ENCODE measurements around the gene STXBP2.

DNA sequence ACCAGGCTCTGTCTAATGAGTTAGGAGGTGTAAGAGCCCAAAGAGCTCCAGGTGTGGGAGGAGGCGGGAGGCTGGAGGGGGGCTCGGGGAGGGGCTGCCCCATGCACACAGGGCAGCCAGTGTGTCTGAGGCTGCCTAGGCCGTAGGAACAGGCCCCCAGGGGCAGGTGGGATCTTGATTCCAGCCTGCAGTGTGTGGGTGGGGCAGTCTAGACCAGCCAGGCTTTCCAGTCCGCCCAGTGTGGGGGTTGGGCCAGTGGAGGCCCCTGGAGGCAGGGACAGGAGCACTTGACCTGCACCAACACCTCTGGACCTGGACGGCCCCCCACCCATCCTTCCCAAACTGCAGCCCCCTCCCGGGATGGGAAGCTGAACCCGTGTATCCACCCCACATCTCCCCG is 46.7 kb upstream of the STXBP2 start:
- TF ChIP-seq EZH2phosphoT487 (IDR thresholded peaks at IDR 0.05; ENCODE audit: low read depth), result no peak
- TF ChIP-seq, protein P1, sequence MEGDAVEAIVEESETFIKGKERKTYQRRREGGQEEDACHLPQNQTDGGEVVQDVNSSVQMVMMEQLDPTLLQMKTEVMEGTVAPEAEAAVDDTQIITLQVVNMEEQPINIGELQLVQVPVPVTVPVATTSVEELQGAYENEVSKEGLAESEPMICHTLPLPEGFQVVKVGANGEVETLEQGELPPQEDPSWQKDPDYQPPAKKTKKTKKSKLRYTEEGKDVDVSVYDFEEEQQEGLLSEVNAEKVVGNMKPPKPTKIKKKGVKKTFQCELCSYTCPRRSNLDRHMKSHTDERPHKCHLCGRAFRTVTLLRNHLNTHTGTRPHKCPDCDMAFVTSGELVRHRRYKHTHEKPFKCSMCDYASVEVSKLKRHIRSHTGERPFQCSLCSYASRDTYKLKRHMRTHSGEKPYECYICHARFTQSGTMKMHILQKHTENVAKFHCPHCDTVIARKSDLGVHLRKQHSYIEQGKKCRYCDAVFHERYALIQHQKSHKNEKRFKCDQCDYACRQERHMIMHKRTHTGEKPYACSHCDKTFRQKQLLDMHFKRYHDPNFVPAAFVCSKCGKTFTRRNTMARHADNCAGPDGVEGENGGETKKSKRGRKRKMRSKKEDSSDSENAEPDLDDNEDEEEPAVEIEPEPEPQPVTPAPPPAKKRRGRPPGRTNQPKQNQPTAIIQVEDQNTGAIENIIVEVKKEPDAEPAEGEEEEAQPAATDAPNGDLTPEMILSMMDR (IDR thresholded peaks at IDR 0.05; ENCODE audit: low read depth, low read length), result no peak
